IPS-NIHi11 (cell line): ENCODE measurements around the gene ALG1.

ENCODE experiments used
- DNase-seq: peaks from one replicate; pipeline ENCODE4 v3.0.0; 2012; ENCODE audit warnings: mixed read lengths, low spot score

The ALG1 gene, protein sequence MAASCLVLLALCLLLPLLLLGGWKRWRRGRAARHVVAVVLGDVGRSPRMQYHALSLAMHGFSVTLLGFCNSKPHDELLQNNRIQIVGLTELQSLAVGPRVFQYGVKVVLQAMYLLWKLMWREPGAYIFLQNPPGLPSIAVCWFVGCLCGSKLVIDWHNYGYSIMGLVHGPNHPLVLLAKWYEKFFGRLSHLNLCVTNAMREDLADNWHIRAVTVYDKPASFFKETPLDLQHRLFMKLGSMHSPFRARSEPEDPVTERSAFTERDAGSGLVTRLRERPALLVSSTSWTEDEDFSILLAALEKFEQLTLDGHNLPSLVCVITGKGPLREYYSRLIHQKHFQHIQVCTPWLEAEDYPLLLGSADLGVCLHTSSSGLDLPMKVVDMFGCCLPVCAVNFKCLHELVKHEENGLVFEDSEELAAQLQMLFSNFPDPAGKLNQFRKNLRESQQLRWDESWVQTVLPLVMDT

DNA sequence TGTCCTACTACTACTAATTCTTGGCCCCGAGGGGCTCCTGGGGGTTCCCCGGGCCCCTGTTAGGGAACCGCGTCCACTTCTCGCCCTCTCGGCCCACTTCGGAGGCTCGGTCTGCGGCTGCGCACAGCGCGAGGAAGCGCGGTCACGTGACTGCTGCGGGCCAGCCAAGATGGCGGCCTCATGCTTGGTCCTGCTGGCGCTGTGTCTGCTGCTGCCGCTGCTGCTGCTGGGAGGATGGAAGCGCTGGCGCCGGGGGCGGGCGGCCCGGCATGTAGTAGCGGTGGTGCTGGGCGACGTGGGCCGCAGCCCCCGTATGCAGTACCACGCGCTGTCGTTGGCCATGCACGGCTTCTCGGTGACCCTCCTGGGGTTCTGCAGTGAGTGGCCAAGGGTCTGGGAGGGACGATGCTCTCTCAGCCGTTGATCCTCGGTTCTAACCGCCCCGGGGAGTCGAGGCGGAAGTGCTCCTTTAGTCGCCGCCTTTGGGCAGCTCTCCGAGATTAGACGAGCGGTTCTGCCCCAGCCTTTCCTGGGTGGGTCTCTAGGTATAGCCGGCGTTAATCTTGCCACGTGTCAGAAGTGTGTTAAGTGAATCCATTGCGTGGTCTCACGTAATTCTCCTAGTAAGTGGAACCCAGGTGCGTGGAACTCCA lies at the start of gene ALG1:
TSS of gene ALG1 (plus strand) at position 163 of the 653 bp plus-strand sequence. CDS start at position 170, 7 bp downstream.
- DNase-seq = peak; percentile 97

DNA sequence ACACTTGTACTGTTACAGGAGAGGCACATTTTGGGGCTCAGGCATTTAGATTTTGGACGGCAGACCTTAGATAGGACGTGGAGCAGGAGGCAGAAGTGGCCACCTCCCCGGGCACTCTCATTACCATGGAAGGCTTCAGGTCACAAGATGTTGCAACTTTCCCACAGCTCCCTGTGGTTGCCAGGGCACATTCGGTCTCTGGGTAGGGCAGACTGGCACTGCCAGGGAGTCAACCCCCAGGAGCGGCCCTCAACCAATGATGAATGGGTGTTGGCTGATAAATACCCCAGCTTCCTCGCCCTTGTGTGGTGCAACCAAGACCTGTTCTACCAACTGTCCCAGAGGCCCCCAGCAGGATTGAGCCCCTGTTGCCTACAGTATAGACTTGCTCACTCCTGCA lies 49.1 kb upstream of the ALG1 start:
- no peak for DNase-seq

DNA sequence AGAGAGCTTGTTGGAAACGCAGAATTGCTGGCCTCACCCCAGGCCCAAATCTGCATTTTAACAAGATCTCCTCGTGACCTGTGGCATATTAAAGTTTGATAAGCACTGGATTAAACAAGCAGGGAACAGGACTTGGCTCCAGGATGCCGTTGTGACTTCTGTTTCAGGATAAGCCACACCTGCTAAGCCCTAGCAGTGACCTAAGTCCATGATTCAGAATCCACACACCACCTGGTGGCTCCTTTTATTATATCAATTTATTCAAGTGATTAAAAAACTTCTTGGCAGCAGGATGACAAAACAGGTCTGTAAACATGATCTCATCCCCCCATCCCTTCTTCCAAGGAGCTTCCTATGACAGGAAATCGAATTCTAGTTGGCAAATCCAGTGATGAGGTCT lies 47.0 kb upstream of the ALG1 start:
- DNase-seq = no peak

GRCh38 chr16:5025171-5025632 lies 46.4 kb upstream of the ALG1 start:
- peak; percentile 88 for DNase-seq

- no peak for DNase-seq
These were observed 45.0 kb upstream of the ALG1 start for GRCh38 chr16:5026664-5027063.

- DNase-seq = no peak
These were observed 44.6 kb upstream of the ALG1 start for GRCh38 chr16:5027086-5027485.

- no peak for DNase-seq
These were observed 43.9 kb upstream of the ALG1 start for GRCh38 chr16:5027575-5028235.

DNA sequence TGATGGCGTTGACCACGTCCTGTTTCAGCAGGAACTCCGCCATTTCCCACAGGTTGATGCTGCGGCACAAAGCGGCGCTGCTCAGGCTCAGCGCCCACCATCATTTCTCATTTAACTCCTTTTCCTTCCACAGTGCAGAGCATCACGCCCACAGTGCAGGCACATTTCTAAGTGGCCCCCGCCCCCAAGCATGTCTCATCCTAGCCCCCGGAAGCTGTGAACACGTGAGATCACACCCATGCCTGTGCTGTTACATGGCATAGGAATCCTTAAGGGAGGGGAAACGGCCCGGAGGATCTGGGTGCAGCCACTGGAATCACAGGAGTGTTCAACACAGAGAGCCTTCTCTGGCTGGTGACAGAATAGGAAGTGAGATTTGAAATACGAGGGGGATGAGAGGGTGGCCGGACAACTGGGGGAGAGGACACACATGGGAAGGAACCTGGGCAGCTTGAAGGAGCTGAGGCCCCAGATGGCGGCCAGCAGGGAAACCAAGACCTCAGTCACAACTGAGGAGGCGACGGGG lies 42.6 kb upstream of the ALG1 start:
- DNase-seq = no peak

GRCh38 chr16:5030251-5030870 lies 41.3 kb upstream of the ALG1 start:
- peak; percentile 1 for DNase-seq

DNA sequence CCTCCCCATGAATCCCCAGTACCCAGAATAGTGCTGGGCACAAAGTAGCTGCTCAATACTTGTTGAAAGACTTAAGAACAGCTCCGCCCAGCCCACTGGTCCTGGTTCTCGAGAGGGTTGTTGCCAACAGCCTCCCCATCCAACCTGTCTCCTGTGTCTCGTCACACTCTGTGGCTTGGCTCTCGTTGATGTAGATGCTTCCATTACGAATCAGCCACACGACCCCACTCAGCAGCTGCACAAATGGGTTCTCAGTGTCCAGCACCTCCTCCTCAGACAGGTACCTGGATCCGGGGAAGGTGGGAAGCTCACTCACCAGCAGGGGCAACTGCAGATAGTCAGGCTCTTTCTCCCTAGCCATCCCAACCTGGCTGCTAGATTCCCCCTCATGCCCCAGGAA lies 40.0 kb upstream of the ALG1 start:
- no peak for DNase-seq

GRCh38 chr16:5032748-5033167 lies 38.9 kb upstream of the ALG1 start:
- peak; percentile 7 for DNase-seq

DNA sequence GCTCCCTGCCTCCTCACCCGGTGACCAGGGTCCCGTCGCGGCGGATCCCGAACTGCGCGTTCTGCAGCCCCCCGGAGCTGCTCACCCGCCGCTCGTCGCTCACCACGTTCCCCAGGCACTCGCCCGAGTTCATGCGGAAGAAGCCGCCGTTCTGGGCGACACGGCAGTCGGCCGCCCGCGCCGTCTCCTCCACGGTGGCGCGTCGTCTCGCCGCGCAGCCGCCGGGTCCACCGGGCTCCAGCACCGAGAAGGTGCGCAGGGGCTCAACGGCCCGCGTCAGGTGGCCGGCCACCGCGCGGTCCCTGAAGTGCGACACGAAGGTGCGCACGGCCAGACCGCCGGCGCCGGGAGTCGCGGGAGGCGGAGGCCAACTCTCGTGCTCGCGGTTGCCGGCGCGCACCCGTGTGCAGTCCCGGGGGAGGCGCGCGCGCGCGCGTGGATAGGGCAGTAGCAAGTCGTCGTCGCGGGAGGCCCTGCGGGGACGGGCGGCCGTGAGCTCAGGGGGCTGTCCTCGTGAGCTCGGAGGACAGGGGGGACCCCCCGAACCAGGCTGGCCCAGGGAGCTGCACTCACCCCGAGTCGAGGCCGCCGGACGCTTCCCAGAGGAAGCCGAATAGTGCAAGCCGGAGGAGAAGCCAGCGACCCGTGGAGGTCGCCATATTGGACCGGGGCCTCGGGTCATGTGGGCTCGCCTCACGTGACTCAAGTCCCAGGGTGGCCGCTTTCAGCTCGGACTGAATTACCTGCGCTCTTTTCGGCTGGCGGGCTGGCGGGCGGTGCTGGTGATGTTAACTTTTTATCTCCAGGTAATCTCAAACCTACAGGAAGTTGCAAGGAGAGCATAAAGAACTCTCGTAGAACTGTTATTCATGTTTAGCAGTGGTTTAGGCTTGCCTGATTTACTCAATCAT lies 38.1 kb upstream of the ALG1 start, which contains the start of gene NAGPA:
TSS of gene NAGPA (minus strand) at position 680 of the 911 bp plus-strand sequence. CDS start at position 659, 21 bp downstream.
- peak; percentile 96 for DNase-seq

GRCh38 chr16:5034167-5034523 lies 37.5 kb upstream of the ALG1 start:
- no peak for DNase-seq

- DNase-seq = no peak
These were observed 35.8 kb upstream of the ALG1 start for GRCh38 chr16:5035909-5036227.

DNA sequence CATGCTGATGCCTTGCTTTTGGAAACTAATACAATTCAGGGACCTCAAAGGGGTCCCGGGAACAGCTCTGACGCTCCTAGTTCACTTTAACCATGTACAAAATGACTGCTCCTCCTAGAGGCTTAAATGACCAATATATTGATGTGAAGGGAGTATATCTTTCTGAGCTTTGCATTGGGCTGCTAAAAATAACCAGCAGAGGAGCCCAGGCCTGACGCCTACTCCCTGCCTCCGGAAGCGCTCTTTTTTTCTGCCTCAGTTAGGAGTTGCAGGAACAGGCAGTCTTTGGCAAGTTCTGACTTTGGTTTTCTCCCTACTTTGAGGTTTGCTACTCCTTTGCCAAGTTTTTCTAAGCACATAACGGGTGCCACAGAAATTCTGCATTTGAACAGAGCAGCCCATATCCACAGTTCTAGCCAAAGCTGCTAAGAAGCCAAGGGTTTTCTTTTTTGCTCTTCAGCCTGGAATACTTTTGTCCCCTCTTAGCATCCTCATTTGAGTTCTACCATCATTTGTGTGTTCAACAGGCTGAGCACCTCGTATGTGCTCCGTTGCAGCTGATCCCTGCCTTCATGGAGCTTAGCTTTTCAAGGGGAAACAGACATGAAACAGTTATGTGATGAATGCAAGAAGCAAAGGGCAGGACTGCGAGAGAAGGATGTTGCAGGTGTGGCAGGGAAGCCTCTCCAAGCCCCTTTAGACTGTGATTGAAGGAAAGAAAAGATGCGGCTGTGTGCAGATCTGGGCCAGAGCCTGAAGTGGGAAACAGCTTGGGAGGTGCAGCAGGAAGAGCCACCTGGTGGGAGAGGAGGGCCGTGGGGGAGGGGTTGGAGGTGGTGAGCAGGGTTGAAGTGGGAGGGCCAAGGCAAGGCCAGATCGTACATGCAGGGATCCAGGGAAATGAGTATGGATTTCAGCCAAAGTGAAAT lies 35.2 kb upstream of the ALG1 start:
- peak; percentile 74 for DNase-seq

DNA sequence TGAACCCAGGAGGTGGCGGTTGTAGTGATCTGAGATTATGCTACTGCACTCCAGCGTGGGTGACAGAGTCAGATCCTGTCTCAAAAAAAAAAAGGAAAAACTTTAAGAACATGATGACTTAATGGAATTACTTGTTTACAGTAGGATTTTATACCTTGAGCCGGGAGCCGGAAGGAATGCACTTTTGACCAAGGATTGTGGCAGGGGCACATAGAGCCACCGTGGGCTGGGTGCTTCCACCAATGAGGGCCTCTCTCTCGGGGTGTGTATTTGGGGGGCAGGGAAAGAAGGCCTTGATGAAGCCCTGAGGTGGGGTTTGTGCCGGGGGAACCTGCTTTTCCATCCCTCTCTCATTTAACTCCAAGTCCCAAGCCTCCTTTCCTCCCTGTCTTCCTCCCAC lies 31.2 kb upstream of the ALG1 start:
- no peak for DNase-seq

- no peak for DNase-seq
These were observed 30.0 kb upstream of the ALG1 start for GRCh38 chr16:5041600-5042133.

- DNase-seq = no peak
These were observed 29.0 kb upstream of the ALG1 start for GRCh38 chr16:5042574-5043171.

DNA sequence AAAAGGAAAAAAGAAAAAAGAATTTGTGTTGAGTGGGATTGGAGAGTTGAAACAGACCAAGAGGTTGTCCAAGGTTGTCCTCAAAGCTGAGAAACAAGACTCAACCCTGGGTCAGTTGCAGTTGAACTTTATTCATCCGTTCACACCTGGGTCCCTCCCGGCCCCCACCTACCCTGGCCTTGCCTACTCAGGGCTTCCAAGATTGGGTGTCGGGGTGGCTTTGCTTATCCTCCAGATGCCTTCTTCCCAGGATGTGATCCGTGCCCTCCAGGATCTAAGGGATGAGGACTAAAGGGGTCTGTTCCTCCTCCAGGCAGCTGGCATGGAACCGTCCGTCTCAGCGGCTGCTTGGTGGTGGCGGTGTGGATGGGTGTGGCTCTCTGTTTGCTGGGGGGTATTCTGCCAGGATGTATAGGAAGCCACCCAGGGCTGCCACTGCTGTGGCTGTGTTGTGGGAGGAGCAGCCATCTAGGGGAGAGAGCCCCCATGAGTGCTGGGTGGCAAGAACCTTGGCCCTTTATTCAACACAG lies 27.6 kb upstream of the ALG1 start:
- no peak for DNase-seq
